HepG2 (cell line): Measurements from ENCODE around the gene FUT1. TPM values are rescaled to one million over a fixed set of nuclear protein-coding genes. Genes with fewer than 3 reads are reported as not detected.

Experiments used
- ATM ChIP-seq: fragments of 450-650 bp; IDR thresholded peaks from 2 replicates; pipeline ENCODE4 v1.7.1; 2017; ENCODE audit warnings: mild to moderate bottlenecking, borderline replicate concordance
- BCLAF1 ChIP-seq: fragments of 450-650 bp; IDR thresholded peaks from 2 replicates; pipeline ENCODE4 v1.6.1; 2017; ENCODE audit warnings: mild to moderate bottlenecking
- CREM ChIP-seq, 2 experiments: sonication (generic) in 1 of 2; formaldehyde crosslinking in 1 of 2; IDR thresholded peaks; 2 replicates each; pipeline versions ENCODE4 v1.4.0 to v1.6.1; 2016 to 2020; ENCODE audit warnings: antibody characterized with exemption in 1 of 2, mild to moderate bottlenecking in 1 of 2, missing genetic modification reagents in 1 of 2
- FIP1L1 ChIP-seq: fragments of 200-400 bp; formaldehyde crosslinking; IDR thresholded peaks from 2 replicates; pipeline ENCODE4 v1.6.1; 2018; ENCODE audit warnings: low read depth, mild to moderate bottlenecking, low read length, moderate library complexity, borderline replicate concordance; ENCODE audit not compliant: insufficient read depth
- HDAC2 ChIP-seq: sonication (generic); formaldehyde crosslinking; IDR thresholded peaks from 2 replicates; pipeline ENCODE4 v1.4.0; 2020; ENCODE audit warnings: missing genetic modification reagents
- JDP2 ChIP-seq: sonication (generic); formaldehyde crosslinking; IDR thresholded peaks from 2 replicates; pipeline ENCODE4 v1.8.1; 2022; ENCODE audit warnings: missing genetic modification reagents, borderline replicate concordance
- KMT2A ChIP-seq: sonication (generic); formaldehyde crosslinking; IDR thresholded peaks from 2 replicates; pipeline ENCODE4 v1.4.0; 2020; ENCODE audit warnings: missing genetic modification reagents
- MTERF4 ChIP-seq: sonication (generic); formaldehyde crosslinking; IDR thresholded peaks from 2 replicates; pipeline ENCODE4 v1.8.0; 2023; ENCODE audit warnings: mild to moderate bottlenecking, missing genetic modification reagents
- NCOA5 ChIP-seq: sonication (generic); formaldehyde crosslinking; IDR thresholded peaks from 2 replicates; pipeline ENCODE4 v1.4.0; 2020; ENCODE audit warnings: missing genetic modification reagents
- ZBTB40 ChIP-seq, 2 experiments: fragments of 450-650 bp in 1 of 2; sonication (generic) in 1 of 2; formaldehyde crosslinking in 1 of 2; IDR thresholded peaks; 2 replicates each; pipeline versions ENCODE4 v1.6.1 to v1.8.0; 2016 to 2022; ENCODE audit warnings: antibody characterized with exemption in 1 of 2, mild to moderate bottlenecking in 1 of 2, missing genetic modification reagents in 1 of 2
- ZBTB43 ChIP-seq: sonication (generic); formaldehyde crosslinking; conservative IDR thresholded peaks from 2 replicates; pipeline ENCODE4 v1.4.0; 2020; ENCODE audit warnings: missing genetic modification reagents
- ZFP62 ChIP-seq: sonication (generic); formaldehyde crosslinking; IDR thresholded peaks from 2 replicates; pipeline ENCODE4 v1.4.0; 2020; ENCODE audit warnings: missing genetic modification reagents
- ZNF337 ChIP-seq: sonication (generic); formaldehyde crosslinking; IDR thresholded peaks from 2 replicates; pipeline ENCODE4 v1.5.1; 2020; ENCODE audit warnings: missing genetic modification reagents, low read depth, mild to moderate bottlenecking, borderline replicate concordance
- ZNF563 ChIP-seq: sonication (generic); formaldehyde crosslinking; IDR thresholded peaks from 2 replicates; pipeline ENCODE4 v1.8.0; 2022; ENCODE audit warnings: mild to moderate bottlenecking, moderate library complexity, missing genetic modification reagents
- ZNF816 ChIP-seq: sonication (generic); formaldehyde crosslinking; IDR thresholded peaks from 2 replicates; pipeline ENCODE4 v1.8.0; 2022; ENCODE audit warnings: missing genetic modification reagents, mild to moderate bottlenecking, borderline replicate concordance
- polyA plus RNA-seq, 8 experiments: library from polyadenylated mRNA; depleted of rRNA in 3 of 8; stranded (reverse) in 7 of 8; unstranded in 1 of 8; fragments of >200 nt; fragmentation: Illumina TruSeq in 4 of 8; extraction: Trizol in 4 of 8; gene quantifications; 2 replicates each; pipeline versions ENCODE4 v1.2.1 to v1.2.3, GENCODE V29; 2011 to 2016; ENCODE audit warnings: low read depth in 4 of 8, missing spikeins in 1 of 8, mixed read lengths in 1 of 8; ENCODE audit not compliant: insufficient read depth in 1 of 8
- total RNA-seq, 5 experiments: library from RNA; depleted of rRNA; stranded (reverse); fragments of >200 nt; fragmentation: Illumina TruSeq; extraction: Trizol; gene quantifications; 2 replicates each; pipeline ENCODE4 v1.2.3, GENCODE V29; 2016; ENCODE audit warnings: low read depth in 1 of 5

FUT1 gene
- total and polyA plus RNA-seq, 2 of the 13 experiments (the other 11 are each of a cell fraction or from before 2014, with no cell fraction given): 0.07 to 1.1 TPM

- TF ChIP-seq MTERF4: no peak
- no peak; the same call in 1 of the 2 replicates for TF ChIP-seq CREM (IDR thresholded peaks at IDR 0.05)
- no peak for TF ChIP-seq CREM (CRISPR knock-in tag; IDR thresholded peaks at IDR 0.05)
- no peak for TF ChIP-seq ZFP62 (CRISPR knock-in tag)
- no peak for TF ChIP-seq NCOA5
- peak; percentile 37 for TF ChIP-seq HDAC2 (CRISPR knock-in tag)
- TF ChIP-seq ATM: no peak
- TF ChIP-seq BCLAF1: no peak
- TF ChIP-seq KMT2A: no peak
- no peak for TF ChIP-seq ZNF816 (CRISPR knock-in tag)
- no peak for TF ChIP-seq ZBTB40 (IDR thresholded peaks at IDR 0.05)
- TF ChIP-seq ZBTB40 (CRISPR knock-in tag; IDR thresholded peaks at IDR 0.05): no peak
- no peak for TF ChIP-seq ZNF337 (CRISPR knock-in tag)
- TF ChIP-seq JDP2 (CRISPR knock-in tag): no peak
- no peak for TF ChIP-seq FIP1L1
- peak; percentile 50; the same call in 1 of the 2 replicates for TF ChIP-seq ZBTB43 (CRISPR knock-in tag)
- no peak for TF ChIP-seq ZNF563 (CRISPR knock-in tag)
Measured at GRCh38 chr19:48772503-48772953, 20.1 kb upstream of the FUT1 start (continued).
